ENCODE data around the gene ANKRD6. TPM values are rescaled to one million over a fixed set of nuclear protein-coding genes. Genes with fewer than 3 reads are reported as not detected.

The ANKRD6 gene
- total RNA-seq, 1 experiment from 2014 or later = 5.6 TPM

GRCh38 chr6:89680150-89680549 lies 247.2 kb downstream of the ANKRD6 start:
- Histone ChIP-seq H3K4ac (ENCODE audit: low read depth, low read length) (no peak overlapping the region), H2BK120ac (ENCODE audit: low read depth, low read length, poor library complexity, severe bottlenecking) (no peak overlapping the region), H3K79me2 (ENCODE audit: insufficient read depth, low read length) (no peaks in the 10 kb centered on the region), H3K18ac (ENCODE audit: insufficient read length, low read depth, low read length) (no peak overlapping the region), H3K56ac (ENCODE audit: insufficient read length, low read depth, low read length) (no peak overlapping the region), H2AFZ (ENCODE audit: low read length) (no peak overlapping the region), H3K9ac (ENCODE audit: extremely low read depth, insufficient read length, low read length) (no peak overlapping the region), H3K27me3 (ENCODE audit: insufficient read depth, low read length) (no peaks in the 10 kb centered on the region), H4K20me1 (ENCODE audit: control insufficient read depth, insufficient read depth, insufficient read length) (no peaks in the 10 kb centered on the region), H3K14ac (ENCODE audit: insufficient read depth, low read length) (no peak overlapping the region), H3K79me1 (ENCODE audit: insufficient read depth, low read depth, low read length, poor library complexity, severe bottlenecking) (no peaks in the 10 kb centered on the region), H3K4me2 (ENCODE audit: insufficient read depth, insufficient read length, low read length) (no peak overlapping the region), H3K4me1 (ENCODE audit: insufficient read depth, low read length) (peaks cover 13% of the 10 kb centered on the region), H4K5ac (ENCODE audit: insufficient read length, low read depth, low read length) (no peak overlapping the region), H2BK15ac (ENCODE audit: low read depth, low read length) (no peak overlapping the region), H3K23me2 (ENCODE audit: insufficient read length, low read depth, low read length, poor library complexity, severe bottlenecking) (no peaks in the 10 kb centered on the region), H2BK5ac (ENCODE audit: insufficient read length, low read length) (no peak overlapping the region), H2AK5ac (ENCODE audit: insufficient read length, low read length) (no peak overlapping the region), H2BK12ac (ENCODE audit: insufficient read length, low read depth, low read length) (no peak overlapping the region), H3T11ph (ENCODE audit: low read length) (no peak overlapping the region), H3K27ac (ENCODE audit: insufficient read length, low read depth, low read length) (peak overlapping the region; percentile 77), H3K9me3 (ENCODE audit: control insufficient read depth, low read depth, low read length) (no peaks in the 10 kb centered on the region), H3K23ac (ENCODE audit: insufficient read length, low read depth, low read length) (no peak overlapping the region), H4K91ac (ENCODE audit: insufficient read length, low read depth, low read length) (no peak overlapping the region), H2BK20ac (ENCODE audit: low read depth, low read length, poor library complexity, severe bottlenecking) (no peak overlapping the region), H4K8ac (replicated peaks; ENCODE audit: insufficient read length, low read depth, low read length) (no peak overlapping the region)
- H3K4me1 Mint-ChIP-seq = peaks cover 35 to 36% of the 10 kb centered on the region in 2 experiments
- H3K4me3 Mint-ChIP-seq = no peak overlapping the region
- no CpG with 5 or more reads among the region's 2 CpGs for WGBS (ENCODE audit: extremely low coverage, insufficient read length, low lambda C conversion rate)
- no peaks in the 10 kb centered on the region for H3K27me3 Mint-ChIP-seq (ENCODE audit: low read depth)
- DNase-seq = no peak
- peaks cover 75 to 93% (median 78%) of the 10 kb centered on the region in 3 experiments for H3K36me3 Mint-ChIP-seq (ENCODE audit: insufficient read depth in 1 of 3, low read depth in 3 of 3)
- no peak for TF ChIP-seq CTCF (conservative IDR thresholded peaks at IDR 0.05)
- peak overlapping the region; percentile 68 to 98 (median 73); a peak in 6 of 7 replicates for H3K27ac Mint-ChIP-seq
- H3K9me3 Mint-ChIP-seq = no peaks in the 10 kb centered on the region
